ENCODE data around the gene SOX15. TPM values are rescaled to one million over a fixed set of nuclear protein-coding genes. Genes with fewer than 3 reads are reported as not detected.

SOX15 gene
- total and polyA plus RNA-seq, 2 of the 13 experiments (the other 11 are each of a cell fraction or from before 2014, with no cell fraction given), result 0.07 to 0.18 TPM

- TF ChIP-seq ZFX (CRISPR knock-in tag; IDR thresholded peaks at IDR 0.05; ENCODE audit: low read depth), result peak; percentile 68
- TF ChIP-seq ZNF329 (CRISPR knock-in tag; IDR thresholded peaks at IDR 0.05; ENCODE audit: low read depth), result no peak
- no peak for TF ChIP-seq PRDM10 (CRISPR knock-in tag; IDR thresholded peaks at IDR 0.05; ENCODE audit: low read depth)
- TF ChIP-seq CSRNP1 (CRISPR knock-in tag; IDR thresholded peaks at IDR 0.05), result 0 out of 2 replicates have a peak, but pooled peaks have one; percentile 8
- 0 out of 2 replicates have a peak, but pooled peaks have one; percentile 1 for TF ChIP-seq ZNF543 (CRISPR knock-in tag; IDR thresholded peaks at IDR 0.05)
- peak; percentile 34; the same call in 1 of the 2 replicates for TF ChIP-seq PHF8 (CRISPR knock-in tag; IDR thresholded peaks at IDR 0.05)
- 0 out of 2 replicates have a peak, but pooled peaks have one; percentile 31 for TF ChIP-seq DNMT1 (CRISPR knock-in tag; IDR thresholded peaks at IDR 0.05)
- no peak for TF ChIP-seq ZNF281 (CRISPR knock-in tag; IDR thresholded peaks at IDR 0.05; ENCODE audit: borderline replicate concordance)
- no peak for TF ChIP-seq CHD4 (IDR thresholded peaks at IDR 0.05; ENCODE audit: borderline replicate concordance, low read length)
- TF ChIP-seq NFKBIZ (CRISPR knock-in tag; IDR thresholded peaks at IDR 0.05), result no peak
- TF ChIP-seq THAP11 (CRISPR knock-in tag; IDR thresholded peaks at IDR 0.05), result 0 out of 2 replicates have a peak, but pooled peaks have one; percentile 18
- no peak for TF ChIP-seq ZNF749 (CRISPR knock-in tag; IDR thresholded peaks at IDR 0.05; ENCODE audit: borderline replicate concordance)
- TF ChIP-seq E2F2 (CRISPR knock-in tag; IDR thresholded peaks at IDR 0.05; ENCODE audit: borderline replicate concordance), result no peak
- TF ChIP-seq REPIN1 (CRISPR knock-in tag; IDR thresholded peaks at IDR 0.05; ENCODE audit: borderline replicate concordance, low read depth), result no peak
- no peak for TF ChIP-seq TCF12 (IDR thresholded peaks at IDR 0.05)
- 0 out of 2 replicates have a peak, but pooled peaks have one; percentile 11 for TF ChIP-seq TCF12 (CRISPR knock-in tag; IDR thresholded peaks at IDR 0.05)
- TF ChIP-seq ZBTB20 (CRISPR knock-in tag; IDR thresholded peaks at IDR 0.05; ENCODE audit: borderline replicate concordance, low read depth), result 0 out of 2 replicates have a peak, but pooled peaks have one; percentile 12
- TF ChIP-seq ZNF75D (CRISPR knock-in tag; IDR thresholded peaks at IDR 0.05; ENCODE audit: borderline replicate concordance), result no peak
- TF ChIP-seq ZNF10 (CRISPR knock-in tag; IDR thresholded peaks at IDR 0.05; ENCODE audit: borderline replicate concordance, low read depth), result no peak
Observed at GRCh38 chr17:7560172-7561027, 29.5 kb downstream of the SOX15 start (continued).

Data from HepG2 (cell line).